Osteoblast (primary cell): ENCODE data around the gene SH3RF3. TPM values are rescaled to one million over a fixed set of nuclear protein-coding genes. Genes with fewer than 3 reads are reported as not detected.

Experiments used
- DNase-seq: peaks from one replicate; pipeline ENCODE4 v3.0.0; 2011; ENCODE audit warnings: low spot score, mixed read lengths; ENCODE audit not compliant: insufficient read length; ENCODE audit errors: missing footprints
- H2AFZ ChIP-seq: 2 replicates; pipeline ENCODE4 v1.6.0; 2011; ENCODE audit warnings: mild to moderate bottlenecking, low read length
- H3K27ac ChIP-seq: 2 replicates; pipeline ENCODE4 v1.5.1; 2011; ENCODE audit warnings: mild to moderate bottlenecking, low read depth, low read length, moderate library complexity
- H3K27me3 ChIP-seq: 2 replicates; pipeline ENCODE4 v1.6.0; 2012; ENCODE audit warnings: mild to moderate bottlenecking, control low read depth, inconsistent platforms, low read length, moderate library complexity; ENCODE audit not compliant: insufficient read depth
- H3K36me3 ChIP-seq: 2 replicates; pipeline ENCODE4 v1.5.1; 2011; ENCODE audit warnings: mild to moderate bottlenecking, low read length, control low read depth, moderate library complexity; ENCODE audit not compliant: insufficient read depth
- H3K4me1 ChIP-seq: 2 replicates; pipeline ENCODE4 v1.5.1; 2011; ENCODE audit warnings: mild to moderate bottlenecking, low read length, control low read depth, moderate library complexity; ENCODE audit not compliant: insufficient read depth
- H3K4me2 ChIP-seq: 2 replicates; pipeline ENCODE4 v1.6.0; 2011; ENCODE audit warnings: mild to moderate bottlenecking, low read length; ENCODE audit not compliant: insufficient read depth
- H3K4me3 ChIP-seq: fragments of 200-600 bp; sonication (generic); 3 replicates; pipeline ENCODE4 v1.5.1; 2012; ENCODE audit warnings: mild to moderate bottlenecking, low read length, inconsistent platforms; ENCODE audit not compliant: insufficient read depth
- H3K79me2 ChIP-seq: 2 replicates; pipeline ENCODE4 v1.6.0; 2012; ENCODE audit warnings: mild to moderate bottlenecking, low read length, control low read depth, inconsistent platforms; ENCODE audit not compliant: insufficient read depth
- H3K9me3 ChIP-seq: 2 replicates; pipeline ENCODE4 v1.5.1; 2011; ENCODE audit warnings: low read depth, low read length, control low read depth
- H4K20me1 ChIP-seq: 2 replicates; pipeline ENCODE4 v1.6.0; 2012; ENCODE audit warnings: mild to moderate bottlenecking, low read length, control low read depth; ENCODE audit not compliant: insufficient read depth
- CTCF ChIP-seq: IDR thresholded peaks from 2 replicates; pipeline ENCODE4 v1.5.1; 2011; ENCODE audit warnings: mild to moderate bottlenecking, low read depth, low read length, moderate library complexity; ENCODE audit errors: extremely low read depth
- total RNA-seq: library from RNA; depleted of rRNA; stranded (reverse); fragments of >200 nt; gene quantifications from 2 replicates; pipeline ENCODE4 v1.2.3, GENCODE V29; 2012

Gene SH3RF3
- total RNA-seq, 1 donor: 14.8 TPM

- H3K4me2 ChIP-seq: no peak overlapping the region
- no peaks in the 10 kb centered on the region for H3K36me3 ChIP-seq
- DNase-seq: peak; percentile 82
- no peaks in the 10 kb centered on the region for H3K79me2 ChIP-seq
- H3K27ac ChIP-seq: no peak overlapping the region
- H4K20me1 ChIP-seq: no peaks in the 10 kb centered on the region
- no peak overlapping the region for H3K4me3 ChIP-seq
- no peak overlapping the region for H2AFZ ChIP-seq
- no peak for TF ChIP-seq CTCF
- H3K4me1 ChIP-seq: no peaks in the 10 kb centered on the region
- H3K27me3 ChIP-seq: no peaks in the 10 kb centered on the region
- H3K9me3 ChIP-seq: no peaks in the 10 kb centered on the region
Observed at GRCh38 chr2:109507828-109508227, 378.8 kb downstream of the SH3RF3 start.

- no peak for TF ChIP-seq CTCF
- Histone ChIP-seq H3K9me3 (no peaks in the 10 kb centered on the region), H3K4me1 (no peaks in the 10 kb centered on the region), H3K27ac (no peak overlapping the region), H3K79me2 (no peaks in the 10 kb centered on the region), H3K4me2 (no peak overlapping the region), H3K27me3 (no peaks in the 10 kb centered on the region), H3K4me3 (no peak overlapping the region), H3K36me3 (no peaks in the 10 kb centered on the region), H2AFZ (no peak overlapping the region), H4K20me1 (no peaks in the 10 kb centered on the region)
- peak; percentile 75 for DNase-seq
Observed at GRCh38 chr2:109508556-109508955, 379.6 kb downstream of the SH3RF3 start.

GRCh38 chr2:109510136-109511028 lies 381.4 kb downstream of the SH3RF3 start:
- H2AFZ ChIP-seq: no peak overlapping the region
- H3K9me3 ChIP-seq: no peaks in the 10 kb centered on the region
- peak; percentile 93 for TF ChIP-seq CTCF
- H3K36me3 ChIP-seq: no peaks in the 10 kb centered on the region
- H4K20me1 ChIP-seq: no peaks in the 10 kb centered on the region
- no peak overlapping the region for H3K4me3 ChIP-seq
- no peaks in the 10 kb centered on the region for H3K27me3 ChIP-seq
- H3K4me1 ChIP-seq: peaks cover 9% of the 10 kb centered on the region
- H3K79me2 ChIP-seq: no peaks in the 10 kb centered on the region
- H3K4me2 ChIP-seq: no peak overlapping the region
- H3K27ac ChIP-seq: no peak overlapping the region
- peak; percentile 96 for DNase-seq

DNA sequence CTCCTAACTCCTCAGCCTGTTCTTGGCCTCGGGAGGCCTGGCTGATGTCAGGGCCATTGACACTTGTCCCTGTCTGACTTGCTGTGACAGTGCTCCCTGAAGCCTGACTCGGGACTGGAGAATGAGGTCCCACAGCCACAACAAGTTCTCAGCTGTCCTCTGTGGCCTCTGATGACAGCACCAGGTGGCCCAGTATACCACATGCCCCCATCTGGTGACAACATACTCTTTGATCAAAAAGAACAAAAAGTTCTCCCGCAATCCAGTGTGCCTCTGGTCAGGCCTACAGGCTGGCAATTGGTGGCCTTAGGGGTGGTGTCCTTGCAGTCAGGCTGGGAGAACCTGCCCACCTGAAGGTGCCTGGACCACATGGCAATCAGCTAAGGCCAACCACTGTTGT lies 382.2 kb downstream of the SH3RF3 start:
- H3K9me3 ChIP-seq: no peaks in the 10 kb centered on the region
- TF ChIP-seq CTCF: no peak

More for the DNA sequence above, 382.2 kb downstream of the SH3RF3 start:
- Histone ChIP-seq H3K27me3 (no peaks in the 10 kb centered on the region), H3K4me2 (no peak overlapping the region), H3K79me2 (no peaks in the 10 kb centered on the region), H3K27ac (no peak overlapping the region), H3K4me3 (no peak overlapping the region), H2AFZ (no peak overlapping the region), H3K36me3 (no peaks in the 10 kb centered on the region), H4K20me1 (no peaks in the 10 kb centered on the region), H3K4me1 (peaks cover 9% of the 10 kb centered on the region)
- DNase-seq: peak; percentile 47
